Neural progenitor cell (in vitro differentiated cells): ENCODE data around the gene COX17.

Experiments
- CTCF ChIP-seq: fragments of 200-600 bp; sonication (generic); IDR thresholded peaks from 2 replicates; pipeline ENCODE4 v1.5.1; 2017; ENCODE audit warnings: antibody characterized with exemption, mild to moderate bottlenecking
- EZH2 ChIP-seq: fragments of 200-600 bp; sonication (generic); IDR thresholded peaks from 2 replicates; pipeline ENCODE4 v1.6.1; 2017; ENCODE audit warnings: antibody characterized with exemption, mild to moderate bottlenecking, moderate library complexity
- EZH2phosphoT487 ChIP-seq: fragments of 200-600 bp; sonication (generic); IDR thresholded peaks from 2 replicates; pipeline ENCODE4 v1.6.1; 2017; ENCODE audit warnings: antibody characterized with exemption

DNA sequence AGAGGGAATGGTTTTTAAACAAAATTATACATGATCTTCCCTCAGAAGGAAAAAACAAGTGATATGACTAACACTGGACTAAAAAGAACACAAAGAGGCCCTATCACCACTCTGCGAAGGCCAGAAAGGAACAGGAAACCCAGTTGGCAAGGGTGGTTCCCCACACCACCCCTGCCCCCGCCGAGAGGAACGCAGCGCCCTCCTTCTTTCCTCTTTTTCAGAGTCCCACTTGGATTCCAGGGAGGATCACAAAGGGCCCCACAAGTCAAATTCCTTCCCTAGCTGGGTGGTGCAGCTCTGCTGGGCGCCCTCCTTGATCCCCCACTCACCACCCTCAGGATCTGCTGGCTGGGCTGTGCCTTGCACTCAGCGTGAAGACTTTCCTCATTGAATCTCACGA lies 49.7 kb downstream of the COX17 start:
- TF ChIP-seq CTCF = no peak
- no peak for TF ChIP-seq EZH2phosphoT487
- no peak for TF ChIP-seq EZH2
